Astrocyte of the spinal cord (primary cell): ENCODE results near the gene ARHGAP28.

Experiments used
- DNase-seq: peaks from one replicate; pipeline ENCODE4 v3.0.0; 2011; ENCODE audit warnings: low read depth, low spot score
- H3K4me3 ChIP-seq: 2 replicates; pipeline ENCODE4 v1.5.1; 2011; ENCODE audit warnings: low read depth, mild to moderate bottlenecking, low read length, moderate library complexity
- CTCF ChIP-seq: IDR thresholded peaks from 2 replicates; pipeline ENCODE4 v1.5.1; 2012; ENCODE audit warnings: low read depth, mild to moderate bottlenecking, low read length, inconsistent platforms
- in situ Hi-C: cut with HindIII; loops from 2 replicates; pipeline ENCODE4 v1.10.0; 2017; ENCODE audit warnings: low sequenced_read_pairs

ARHGAP28 gene

GRCh38 chr18:6785001-6785400 is 55.5 kb downstream of the ARHGAP28 start:
- in situ Hi-C loops, result no loop called here
- peak; percentile 29 for DNase-seq
- TF ChIP-seq CTCF, result no peak

GRCh38 chr18:6785411-6785810 is 55.9 kb downstream of the ARHGAP28 start:
- DNase-seq, result no peak
- in situ Hi-C loops, result no loop called here
- H3K4me3 ChIP-seq, result no peak overlapping the region
- TF ChIP-seq CTCF, result no peak

More at GRCh38 chr18:6785001-6785400, 55.5 kb downstream of the ARHGAP28 start:
- H3K4me3 ChIP-seq, result no peak overlapping the region

- DNase-seq, result no peak
- no peak overlapping the region for H3K4me3 ChIP-seq
- in situ Hi-C loops, result no loop called here
- TF ChIP-seq CTCF, result no peak
These were observed 62.9 kb downstream of the ARHGAP28 start for GRCh38 chr18:6792391-6792790.

DNA sequence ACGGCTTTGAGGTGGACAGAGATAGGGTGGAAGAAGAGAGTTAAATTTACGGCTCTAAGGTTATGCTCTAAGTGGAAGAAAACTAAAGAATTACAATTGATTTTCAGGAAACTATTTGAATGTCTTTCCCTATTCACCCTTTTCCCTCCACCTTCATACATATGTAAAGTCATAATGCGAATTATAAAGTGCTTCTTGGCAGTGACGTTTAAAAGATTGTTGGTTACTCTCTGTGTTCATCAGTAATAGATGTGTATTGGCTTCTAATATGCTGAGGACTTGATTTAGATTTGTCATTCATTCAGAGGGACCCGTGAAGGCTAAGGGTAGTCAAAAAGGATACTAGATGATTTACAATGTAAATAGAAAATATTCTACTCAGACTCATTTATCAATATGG is 63.9 kb downstream of the ARHGAP28 start:
- no peak for TF ChIP-seq CTCF
- no peak overlapping the region for H3K4me3 ChIP-seq
- in situ Hi-C loops, result no loop called here
- no peak for DNase-seq

DNA sequence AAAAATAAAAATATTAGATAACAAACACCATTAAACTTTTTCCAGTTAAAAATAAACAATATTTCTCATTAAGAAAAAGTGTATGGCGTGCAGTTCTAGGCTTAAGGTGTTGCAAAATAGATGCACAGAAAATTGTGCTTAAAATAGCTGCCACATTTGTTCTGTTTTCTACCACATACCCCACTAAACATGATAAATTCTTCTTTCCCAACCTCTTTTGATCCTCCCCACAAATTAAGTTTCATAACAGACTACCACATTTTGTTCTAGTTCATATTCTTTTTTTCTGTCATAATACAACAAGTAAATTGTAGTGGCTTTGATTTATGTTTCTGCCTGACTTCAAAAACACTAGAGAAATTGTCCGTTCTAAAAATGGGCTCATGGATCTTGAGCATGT is 64.5 kb downstream of the ARHGAP28 start:
- H3K4me3 ChIP-seq, result no peak overlapping the region
- no peak for TF ChIP-seq CTCF
- no peak for DNase-seq
- in situ Hi-C loops, result no loop called here

DNA sequence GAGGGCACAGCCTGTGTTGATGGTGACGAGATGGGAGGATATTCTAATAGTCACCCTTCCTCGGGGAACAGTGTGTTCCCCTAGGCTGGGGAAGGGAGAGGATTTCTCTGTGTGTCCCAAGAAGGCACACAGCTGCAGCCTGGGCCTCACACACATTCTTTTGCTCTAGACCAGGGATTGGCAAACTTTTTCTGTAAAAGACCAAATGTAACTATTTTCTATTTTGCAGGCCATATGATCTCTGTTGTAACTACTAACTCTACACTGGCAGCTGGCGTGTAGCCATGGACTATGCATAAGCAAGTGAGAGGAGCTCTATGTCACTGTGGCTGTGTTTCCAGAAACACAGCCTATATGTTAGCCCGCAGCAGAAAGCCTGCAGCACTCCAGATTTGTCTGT is 65.8 kb downstream of the ARHGAP28 start:
- DNase-seq, result no peak
- H3K4me3 ChIP-seq, result no peak overlapping the region
- in situ Hi-C loops, result no loop called here
- TF ChIP-seq CTCF, result no peak

DNA sequence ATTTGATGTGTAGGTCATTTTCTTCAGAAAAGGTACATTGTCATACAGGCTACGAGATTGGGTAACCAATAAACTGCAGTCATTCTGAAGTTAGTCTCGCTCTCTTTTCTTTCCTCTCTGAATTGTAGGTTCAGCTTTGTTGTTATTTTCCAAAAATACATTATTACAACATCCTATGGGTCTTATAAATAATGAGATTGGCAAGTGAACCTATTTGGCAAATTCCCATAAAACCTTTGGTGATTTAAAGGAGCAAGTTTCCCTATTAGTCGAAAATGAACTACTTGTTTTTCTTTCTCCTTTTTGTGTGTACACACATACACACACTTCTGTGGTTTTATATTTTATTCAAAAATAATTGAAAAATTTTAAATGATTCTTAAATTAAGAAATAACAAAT is 67.0 kb downstream of the ARHGAP28 start:
- no peak overlapping the region for H3K4me3 ChIP-seq
- no peak for DNase-seq
- no peak for TF ChIP-seq CTCF
- in situ Hi-C loops, result no loop called here
